Kidney (tissue), 14 donors: ENCODE data around the gene PRELP. TPM values are rescaled to one million over a fixed set of nuclear protein-coding genes. Genes with fewer than 3 reads are reported as not detected.

Experiments
- DNase-seq, 5 donors: peaks; one replicate each; pipeline ENCODE4 v3.0.0-alpha.2; 2013 to 2020
- FAIRE-seq: peaks from 2 replicates; lab custom pipeline; 2012; peaks lifted over from hg19 to GRCh38; lab: Jason Lieb, UNC
- H3K27ac ChIP-seq, 2 donors: one replicate each; pipeline ENCODE4 v1.7.0; 2013; ENCODE audit warnings: low read depth in 2 of 2, low read length in 2 of 2, inconsistent platforms in 1 of 2
- H3K27me3 ChIP-seq: one replicate; pipeline ENCODE4 v1.7.1; 2013; ENCODE audit warnings: low read length, inconsistent platforms; ENCODE audit not compliant: control insufficient read depth, insufficient read depth
- H3K36me3 ChIP-seq, 3 donors: one replicate each; pipeline versions ENCODE4 v1.7.0 to v1.7.1; 2013; ENCODE audit warnings: low read length in 3 of 3, control low read depth in 1 of 3, inconsistent platforms in 1 of 3; ENCODE audit not compliant: insufficient read depth in 3 of 3, control insufficient read depth in 2 of 3
- H3K4me1 ChIP-seq, 3 donors: one replicate each; pipeline versions ENCODE4 v1.7.0 to v1.7.1; 2013; ENCODE audit warnings: low read length in 3 of 3, inconsistent platforms in 1 of 3, low read depth in 1 of 3; ENCODE audit not compliant: control insufficient read depth in 2 of 3, insufficient read depth in 2 of 3
- H3K4me3 ChIP-seq, 3 donors: one replicate each; pipeline versions ENCODE4 v1.7.0 to v1.8.1; 2013; ENCODE audit warnings: low read length in 3 of 3, control low read depth in 1 of 3, inconsistent platforms in 1 of 3
- H3K9ac ChIP-seq, 3 donors: one replicate each; pipeline versions ENCODE4 v1.7.0 to v1.7.1; 2013; ENCODE audit warnings: low read length in 3 of 3, control low read depth in 1 of 3, inconsistent platforms in 1 of 3
- H3K9me3 ChIP-seq, 3 donors: one replicate each; pipeline versions ENCODE4 v1.7.0 to v1.7.1; 2013; ENCODE audit warnings: low read length in 3 of 3, control low read depth in 1 of 3, inconsistent platforms in 1 of 3; ENCODE audit not compliant: control insufficient read depth in 2 of 3, insufficient read depth in 1 of 3
- intact Hi-C: fragments of 100-400 bp; cut with DNase I; formaldehyde crosslinking; loops from one replicate; pipeline ENCODE4 v1.11.1; 2022
- polyA plus RNA-seq: library from polyadenylated mRNA; stranded (reverse); fragments of 350-450 nt; fragmentation: Illumina TruSeq; extraction: RNeasy Lipid Tissue Mini Kit (QIAGEN cat#74804); gene quantifications from one replicate; pipeline ENCODE4 v1.2.3, GENCODE V29; 2014; ENCODE audit warnings: low read depth, low replicate concordance; ENCODE audit not compliant: insufficient read depth
- total RNA-seq: library from RNA; stranded (reverse); fragmentation: NEBNext Ultra II Directional; extraction: Animal tissue kit (Norgen Biotek cat#: 25700); gene quantifications from one replicate; pipeline ENCODE4 v1.2.1, GENCODE V29; 2021
- TF ChIP-seq, protein P1 (sequence below): IDR thresholded peaks from 3 replicates; pipeline ENCODE4 v1.5.1; 2012; ENCODE audit warnings: mild to moderate bottlenecking, moderate library complexity, borderline replicate concordance; ENCODE audit not compliant: insufficient read depth; ENCODE audit errors: extremely low read depth
- donor health status: control.
- donor health status: control.
- donor health status: control.
- donor health status: control.
- donor health status: control.
- donor health status: DM: yes; HTN: yes; CAD: no.
- donor health status: Normal renal cell carcinoma (clear cell type).

The PRELP gene
- total and polyA plus RNA-seq, 2 donors from 2014 or later, result 9.5 to 24.5 TPM

DNA sequence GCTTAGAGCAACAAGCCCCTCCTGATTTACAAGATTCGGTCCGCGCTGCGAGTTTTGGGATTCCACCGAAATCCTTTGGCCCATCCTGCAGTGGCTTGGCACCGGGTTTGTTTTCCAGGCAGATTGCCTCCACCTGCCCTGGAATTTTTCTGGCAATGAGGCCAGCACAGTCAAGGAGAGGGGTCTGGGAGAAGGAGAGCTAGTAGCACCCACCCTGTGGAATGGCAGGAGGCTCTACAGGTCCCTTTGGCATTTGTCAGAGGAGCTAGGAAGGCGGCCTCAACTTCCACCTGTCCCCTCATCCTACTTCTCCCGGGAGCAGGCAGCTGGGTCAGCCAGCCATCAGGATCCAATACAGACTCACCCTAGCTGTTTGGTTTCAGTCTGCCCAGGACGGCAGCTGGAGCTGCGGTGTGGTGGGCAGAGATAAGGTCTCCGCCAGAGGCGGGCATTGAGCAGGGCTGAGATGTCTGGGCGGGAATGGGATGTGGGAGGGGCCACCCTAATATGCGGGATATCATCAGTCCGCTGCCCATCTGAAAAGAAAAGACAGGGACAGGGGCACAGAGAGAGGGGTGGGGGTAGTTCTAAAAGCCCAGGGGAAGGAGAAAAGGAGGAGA is 37.8 kb upstream of the PRELP start:
- H3K36me3 ChIP-seq, result no peaks in the 10 kb centered on the region
- no peak overlapping the region for H3K27ac ChIP-seq
- DNase-seq, result no peak
- no peak for FAIRE-seq
- H3K9ac ChIP-seq, result no peak overlapping the region
- no peaks in the 10 kb centered on the region for H3K27me3 ChIP-seq
- intact Hi-C loops, result no loop called here
- TF ChIP-seq, protein P1, sequence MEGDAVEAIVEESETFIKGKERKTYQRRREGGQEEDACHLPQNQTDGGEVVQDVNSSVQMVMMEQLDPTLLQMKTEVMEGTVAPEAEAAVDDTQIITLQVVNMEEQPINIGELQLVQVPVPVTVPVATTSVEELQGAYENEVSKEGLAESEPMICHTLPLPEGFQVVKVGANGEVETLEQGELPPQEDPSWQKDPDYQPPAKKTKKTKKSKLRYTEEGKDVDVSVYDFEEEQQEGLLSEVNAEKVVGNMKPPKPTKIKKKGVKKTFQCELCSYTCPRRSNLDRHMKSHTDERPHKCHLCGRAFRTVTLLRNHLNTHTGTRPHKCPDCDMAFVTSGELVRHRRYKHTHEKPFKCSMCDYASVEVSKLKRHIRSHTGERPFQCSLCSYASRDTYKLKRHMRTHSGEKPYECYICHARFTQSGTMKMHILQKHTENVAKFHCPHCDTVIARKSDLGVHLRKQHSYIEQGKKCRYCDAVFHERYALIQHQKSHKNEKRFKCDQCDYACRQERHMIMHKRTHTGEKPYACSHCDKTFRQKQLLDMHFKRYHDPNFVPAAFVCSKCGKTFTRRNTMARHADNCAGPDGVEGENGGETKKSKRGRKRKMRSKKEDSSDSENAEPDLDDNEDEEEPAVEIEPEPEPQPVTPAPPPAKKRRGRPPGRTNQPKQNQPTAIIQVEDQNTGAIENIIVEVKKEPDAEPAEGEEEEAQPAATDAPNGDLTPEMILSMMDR, result no peak
- no peak overlapping the region for H3K4me3 ChIP-seq
- H3K4me1 ChIP-seq, result peaks cover 0 to 3% (median 2%) of the 10 kb centered on the region in 3 donors
- H3K9me3 ChIP-seq, result no peaks in the 10 kb centered on the region

DNA sequence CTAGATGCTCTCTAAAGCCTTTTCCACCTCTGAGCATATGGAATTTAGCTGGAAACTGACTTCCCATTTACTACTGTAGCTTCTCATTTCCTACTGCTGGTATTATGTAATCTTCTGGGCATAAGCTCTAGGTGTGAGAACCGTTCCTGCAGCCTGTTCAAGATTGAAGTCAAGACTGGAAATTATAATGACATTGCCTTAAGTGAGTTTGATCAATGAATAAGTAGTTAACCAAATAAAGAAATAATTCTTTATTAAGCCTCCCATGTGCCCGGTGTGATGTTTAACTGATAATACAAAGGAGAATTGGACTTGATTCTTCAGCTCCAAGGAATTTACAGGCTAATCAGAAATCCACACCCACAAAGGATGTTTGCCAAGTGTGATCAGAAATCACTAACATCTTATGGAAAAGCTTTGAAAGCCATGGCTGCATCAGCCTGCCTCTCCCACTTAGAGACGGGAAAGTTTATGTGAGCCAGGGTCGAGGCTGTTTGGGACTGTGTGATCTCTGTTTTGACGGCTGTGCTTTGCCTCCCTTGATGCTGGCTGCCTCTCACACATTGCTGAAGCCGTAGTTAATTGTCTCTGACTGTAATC is 36.4 kb upstream of the PRELP start:
- H3K36me3 ChIP-seq, result no peaks in the 10 kb centered on the region
- peak in 1 of 5 donors; percentile 45 for DNase-seq
- no peak for FAIRE-seq
- H3K4me1 ChIP-seq, result peaks cover 0 to 3% (median 2%) of the 10 kb centered on the region in 3 donors
- H3K27me3 ChIP-seq, result no peaks in the 10 kb centered on the region
- no peak overlapping the region for H3K4me3 ChIP-seq
- H3K27ac ChIP-seq, result no peak overlapping the region
- intact Hi-C loops, result no loop called here
- TF ChIP-seq, protein P1, result no peak
- H3K9ac ChIP-seq, result no peak overlapping the region
- H3K9me3 ChIP-seq, result no peaks in the 10 kb centered on the region

DNA sequence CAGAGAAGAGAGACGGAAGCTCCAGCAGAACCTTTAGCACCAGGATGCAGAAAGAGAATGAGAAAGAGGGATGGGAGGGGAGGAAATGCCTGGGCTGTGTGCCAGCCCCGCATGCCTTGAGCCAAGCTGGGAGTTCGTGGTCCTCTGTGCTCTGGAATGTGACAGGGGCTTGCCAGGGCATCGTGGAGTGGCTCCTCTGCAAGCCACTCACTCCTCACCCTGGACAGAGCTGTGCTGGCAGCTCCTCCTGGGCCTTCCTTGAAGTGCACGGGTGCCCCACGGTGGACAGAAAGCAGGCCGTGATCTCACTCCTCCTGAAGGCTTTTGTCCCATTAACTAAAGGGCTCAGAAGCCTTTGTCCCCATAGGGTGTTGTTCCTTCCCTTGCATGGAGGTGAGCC is 34.8 kb upstream of the PRELP start:
- H3K4me3 ChIP-seq, result no peak overlapping the region
- peaks cover 0 to 3% (median 0%) of the 10 kb centered on the region in 3 donors for H3K9me3 ChIP-seq
- intact Hi-C loops, result no loop called here
- no peak overlapping the region for H3K9ac ChIP-seq
- peak; percentile 71 to 91 (median 72) for DNase-seq
- no peak for FAIRE-seq
- TF ChIP-seq, protein P1, result no peak
- H3K4me1 ChIP-seq, result peaks cover 0 to 3% (median 2%) of the 10 kb centered on the region in 3 donors
- H3K36me3 ChIP-seq, result no peaks in the 10 kb centered on the region
- no peaks in the 10 kb centered on the region for H3K27me3 ChIP-seq
- H3K27ac ChIP-seq, result no peak overlapping the region
